Mucosa of descending colon (tissue), 3 donors: Measurements from ENCODE around the gene EGFL8. TPM values are rescaled to one million over a fixed set of nuclear protein-coding genes. Genes with fewer than 3 reads are reported as not detected.
A peak's percentile ranks its signal among the peaks of the same experiment; 100 is the strongest.
"Not testable (repeated sequence)": the region's sequence is repeated elsewhere in the genome, so short reads cannot be mapped to it uniquely, and the experiment has no call there.

Source experiments
- ATAC-seq: fragments of 200-7000 bp; cut with Tn5 transposase; one replicate; pipeline ENCODE4 v1.9.1; 2020; ENCODE audit warnings: mild to moderate bottlenecking, moderate library complexity
- DNase-seq, 3 donors: peaks; one replicate each; pipeline ENCODE4 v3.0.0-alpha.2; 2020
- H3K36me3 ChIP-seq: fragments of 200-600 bp; one replicate; pipeline ENCODE4 v1.8.0; 2021; ENCODE audit warnings: low read depth, mild to moderate bottlenecking
- H3K4me1 ChIP-seq: fragments of 200-600 bp; one replicate; pipeline ENCODE4 v1.8.0; 2021; ENCODE audit warnings: low read depth, mild to moderate bottlenecking
- H3K4me3 ChIP-seq: fragments of 200-600 bp; one replicate; pipeline ENCODE4 v1.8.0; 2021; ENCODE audit warnings: mild to moderate bottlenecking
- H3K9me3 ChIP-seq: fragments of 200-600 bp; one replicate; pipeline ENCODE4 v1.8.0; 2021; ENCODE audit warnings: mild to moderate bottlenecking
- intact Hi-C, 2 donors: fragments of 100-400 bp; cut with DNase I in 1 of 2; cut with micrococcal nuclease in 1 of 2; formaldehyde crosslinking; loops; one replicate each; pipeline versions ENCODE4 v1.11.0 to v1.11.1; 2022; cut with DNase I, micrococcal nuclease
- total RNA-seq, 3 donors: library from RNA; stranded (reverse); fragmentation: NEBNext Ultra II Directional in 2 of 3; extraction: Animal tissue kit (Norgen Biotek cat#: 25700) in 2 of 3; gene quantifications; one replicate each; pipeline versions ENCODE4 v1.2.1 to v1.2.4, GENCODE V29; 2021 to 2023
- TF ChIP-seq, protein P1 (sequence below): fragments of 200-600 bp; IDR thresholded peaks from one replicate; pipeline ENCODE4 v1.8.0; 2022; ENCODE audit warnings: antibody characterized with exemption, mild to moderate bottlenecking
- donor health status: DM: no; HTN: no; CAD: no; lungs with moderate emphysema.
- donor health status: DM: no; HTN: no; CAD: no.
- donor health status: DM: no; HTN: yes; CAD: no.

EGFL8 gene
- total RNA-seq, 3 donors from 2014 or later, result 16.9 to 32.1 (median 21.5) TPM

DNA sequence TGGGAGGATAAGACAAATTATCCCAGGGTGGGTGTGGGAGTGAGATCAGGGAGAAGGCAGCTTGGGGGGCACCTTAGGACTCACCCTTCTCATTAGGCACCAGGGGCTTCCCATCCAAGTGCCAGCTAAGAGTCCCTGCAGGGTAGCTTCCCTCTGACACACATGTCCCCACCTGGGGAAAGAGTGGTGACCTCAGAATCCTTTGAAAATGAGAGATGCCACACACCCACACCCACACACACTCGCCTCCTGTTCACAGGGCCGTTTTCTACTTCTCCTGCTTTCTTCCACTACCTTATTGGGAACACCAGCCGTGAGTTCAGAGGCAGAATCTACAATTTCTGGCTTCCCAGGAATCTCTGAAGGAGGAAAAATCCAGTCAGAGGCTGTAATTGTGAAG is 18.6 kb downstream of the EGFL8 start:
- Histone ChIP-seq H3K9me3 (no peaks in the 10 kb centered on the region), H3K4me1 (peaks cover 28% of the 10 kb centered on the region), H3K4me3 (no peak overlapping the region), H3K36me3 (peaks cover 2% of the 10 kb centered on the region)
- ATAC-seq (no peak), DNase-seq (no peak)
- intact Hi-C loops, result no loop called here
- TF ChIP-seq, protein P1, sequence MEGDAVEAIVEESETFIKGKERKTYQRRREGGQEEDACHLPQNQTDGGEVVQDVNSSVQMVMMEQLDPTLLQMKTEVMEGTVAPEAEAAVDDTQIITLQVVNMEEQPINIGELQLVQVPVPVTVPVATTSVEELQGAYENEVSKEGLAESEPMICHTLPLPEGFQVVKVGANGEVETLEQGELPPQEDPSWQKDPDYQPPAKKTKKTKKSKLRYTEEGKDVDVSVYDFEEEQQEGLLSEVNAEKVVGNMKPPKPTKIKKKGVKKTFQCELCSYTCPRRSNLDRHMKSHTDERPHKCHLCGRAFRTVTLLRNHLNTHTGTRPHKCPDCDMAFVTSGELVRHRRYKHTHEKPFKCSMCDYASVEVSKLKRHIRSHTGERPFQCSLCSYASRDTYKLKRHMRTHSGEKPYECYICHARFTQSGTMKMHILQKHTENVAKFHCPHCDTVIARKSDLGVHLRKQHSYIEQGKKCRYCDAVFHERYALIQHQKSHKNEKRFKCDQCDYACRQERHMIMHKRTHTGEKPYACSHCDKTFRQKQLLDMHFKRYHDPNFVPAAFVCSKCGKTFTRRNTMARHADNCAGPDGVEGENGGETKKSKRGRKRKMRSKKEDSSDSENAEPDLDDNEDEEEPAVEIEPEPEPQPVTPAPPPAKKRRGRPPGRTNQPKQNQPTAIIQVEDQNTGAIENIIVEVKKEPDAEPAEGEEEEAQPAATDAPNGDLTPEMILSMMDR, result no peak

DNA sequence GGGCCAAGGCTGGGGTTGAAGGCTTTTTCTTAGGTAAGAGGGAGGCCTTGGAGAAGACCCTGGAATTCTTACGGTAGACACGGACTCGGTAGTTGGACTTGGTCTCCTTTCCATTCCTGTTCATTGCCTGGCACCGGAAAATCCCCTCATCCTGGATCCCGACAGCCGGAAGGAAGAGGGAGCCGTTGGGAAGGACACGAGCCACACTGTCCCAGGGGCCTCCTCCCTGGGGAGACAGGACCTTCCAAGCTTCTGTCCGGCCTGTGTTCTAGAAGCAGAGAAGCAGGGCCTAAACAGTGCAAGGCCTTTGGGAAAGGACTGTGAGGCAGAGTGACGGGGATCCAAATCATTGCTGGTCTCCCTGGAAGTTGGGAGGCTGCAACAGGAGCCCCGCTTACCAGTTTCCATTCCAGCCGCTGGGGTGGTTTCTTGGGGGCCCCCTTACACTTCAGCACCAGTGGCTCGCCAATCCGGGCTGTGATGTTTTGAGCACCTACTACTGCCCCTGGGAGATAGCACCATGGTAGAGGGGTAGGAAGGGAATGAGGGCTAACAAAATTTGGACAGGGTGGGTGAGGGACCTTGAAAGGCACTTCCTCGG is 19.2 kb downstream of the EGFL8 start:
- Histone ChIP-seq H3K4me3 (no peak overlapping the region), H3K4me1 (peaks cover 30% of the 10 kb centered on the region), H3K9me3 (no peaks in the 10 kb centered on the region), H3K36me3 (no peaks in the 10 kb centered on the region)
- DNase-seq (no peak), ATAC-seq (no peak)
- intact Hi-C loops, result no loop called here
- TF ChIP-seq, protein P1, result no peak

DNA sequence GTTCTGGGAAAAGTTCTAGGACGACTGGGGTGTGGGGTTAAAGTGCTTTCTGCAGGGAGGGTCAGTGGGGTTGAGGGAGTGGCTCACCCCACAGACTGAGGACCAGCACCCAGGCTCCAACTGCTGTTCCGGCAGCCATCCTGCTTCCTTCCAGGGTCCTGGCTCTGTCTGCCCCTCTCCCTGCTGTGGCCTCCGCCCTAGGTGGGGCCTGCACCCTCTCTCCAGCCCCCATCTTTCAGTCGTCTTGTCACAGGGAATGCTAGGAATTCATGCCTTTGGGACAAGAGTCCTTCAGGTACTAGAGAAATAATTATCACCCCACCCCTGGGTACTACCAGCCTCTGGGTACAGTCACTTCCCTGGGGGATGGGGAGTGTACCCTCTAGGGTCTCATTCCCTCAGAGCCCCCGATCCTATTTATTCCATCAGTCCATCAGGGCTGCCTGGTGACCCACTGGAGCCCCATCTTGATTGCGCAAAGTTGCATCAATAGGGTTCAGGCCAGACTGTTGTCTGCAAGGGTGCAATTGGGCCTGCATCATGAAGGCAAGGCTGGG is 19.8 kb downstream of the EGFL8 start, which contains the start of gene AGER:
AGER (minus strand) TSS at position 170 of the 557 bp plus-strand sequence; CDS start at position 139, 31 bp downstream.
- H3K36me3 ChIP-seq, result no peaks in the 10 kb centered on the region
- TF ChIP-seq, protein P1, result no peak
- intact Hi-C loops, result no loop called here
- DNase-seq, result no peak
- peaks cover 31% of the 10 kb centered on the region for H3K4me1 ChIP-seq
- no peak within 1 kb of the TSS for H3K4me3 ChIP-seq
- H3K9me3 ChIP-seq, result no peaks in the 10 kb centered on the region
- no peak for ATAC-seq

DNA sequence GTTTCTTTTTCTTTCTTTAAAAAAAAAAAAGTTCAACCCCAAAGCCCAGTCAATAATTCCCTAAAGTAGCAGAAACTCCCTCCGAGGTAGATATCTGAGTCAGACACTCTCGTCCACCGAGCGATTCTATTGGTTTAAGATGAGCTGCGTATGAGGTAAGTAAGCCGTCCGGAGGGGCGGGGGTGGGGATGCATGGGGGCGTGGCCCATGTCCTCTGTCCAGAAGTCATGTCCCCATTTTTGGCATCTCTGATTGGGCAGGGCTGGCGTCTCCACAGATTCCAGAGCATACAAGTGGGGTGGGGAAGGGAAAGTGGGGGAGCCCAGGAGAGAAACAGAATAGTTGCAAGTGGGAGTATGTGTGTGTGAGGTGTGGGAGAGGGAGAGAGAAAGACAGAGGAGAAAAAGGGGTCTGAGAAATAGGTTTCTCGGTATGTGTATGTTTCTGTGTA is 21.3 kb downstream of the EGFL8 start:
- intact Hi-C loops, H3K36me3 ChIP-seq: not testable (repeated sequence)

DNA sequence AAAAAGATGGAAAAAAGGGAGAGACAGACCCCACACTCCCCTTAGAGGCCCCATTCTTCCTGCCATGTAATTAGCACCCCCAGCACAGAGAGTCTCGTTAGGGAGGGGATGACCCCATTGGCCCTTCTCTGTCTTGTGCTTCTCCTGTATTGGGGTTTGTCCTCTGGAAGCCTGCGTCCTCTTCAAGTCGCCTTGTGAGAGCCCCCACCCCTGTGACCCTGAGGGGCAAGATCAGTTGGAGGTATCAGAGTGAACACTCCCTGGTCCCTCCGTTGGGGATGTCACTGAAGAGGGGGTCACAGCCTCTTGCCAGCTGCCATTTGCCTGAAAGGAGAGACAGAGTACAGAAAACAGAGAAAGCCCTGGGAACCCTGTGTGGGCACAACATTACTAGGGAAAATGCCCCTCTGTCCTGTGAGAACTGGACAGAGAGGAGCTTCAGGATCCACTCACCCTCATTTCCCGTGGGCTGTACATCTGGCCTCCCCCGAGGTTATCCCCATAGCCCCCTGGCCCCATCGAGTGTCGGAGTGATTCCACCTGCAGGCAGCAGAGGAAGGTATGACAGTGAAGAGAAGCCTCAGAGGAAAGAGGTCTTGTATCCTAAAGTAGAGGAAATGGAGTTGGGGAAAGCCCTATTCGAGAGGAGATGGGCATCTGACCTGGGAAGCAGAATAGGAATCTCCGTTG is 21.9 kb downstream of the EGFL8 start:
- ATAC-seq, DNase-seq, H3K36me3 ChIP-seq, H3K9me3 ChIP-seq, H3K4me3 ChIP-seq, intact Hi-C loops: not testable (repeated sequence)
- peaks cover 26% of the 10 kb centered on the region for H3K4me1 ChIP-seq

More for the DNA sequence above, 21.3 kb downstream of the EGFL8 start:
- not testable (repeated sequence) for H3K9me3 ChIP-seq, H3K4me3 ChIP-seq
- DNase-seq, result peak; percentile 73 to 82 (median 77)
- ATAC-seq, result peak; percentile 45
- H3K4me1 ChIP-seq, result peaks cover 23% of the 10 kb centered on the region

DNA sequence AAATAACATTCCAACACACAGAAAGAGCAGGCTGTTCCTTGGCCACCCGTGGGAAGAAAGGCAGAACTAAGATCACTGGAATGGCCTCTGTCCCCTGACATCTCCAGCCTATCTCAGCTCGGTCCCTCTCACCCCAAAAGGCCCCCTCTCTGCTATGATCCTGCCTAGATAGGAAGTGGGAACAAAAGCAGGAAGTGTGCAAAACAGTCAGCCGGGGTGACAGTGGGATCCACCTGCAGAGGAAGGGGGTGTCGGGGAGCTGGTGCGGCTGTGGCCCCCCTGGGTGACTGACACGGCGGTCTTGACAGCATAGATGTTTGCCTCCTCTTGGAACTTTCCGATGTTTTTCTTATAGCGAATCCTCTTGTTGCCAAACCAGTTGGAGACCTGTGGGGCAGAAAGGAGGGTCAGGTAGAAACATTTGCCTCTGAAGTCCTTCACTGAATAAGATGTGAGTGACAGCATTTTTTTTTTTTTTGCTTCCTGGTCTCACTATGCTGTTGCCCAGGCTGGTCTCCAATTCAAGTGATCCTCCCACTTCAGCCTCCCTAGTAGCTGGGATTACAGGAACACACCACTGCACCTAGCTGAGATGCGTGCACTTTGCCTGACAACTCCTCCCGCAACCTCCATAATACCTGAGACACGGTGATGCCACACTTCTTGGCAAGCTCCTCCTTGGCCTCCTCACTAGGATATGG is 22.8 kb downstream of the EGFL8 start:
- peaks cover 21% of the 10 kb centered on the region for H3K4me1 ChIP-seq
- DNase-seq, result no peak
- TF ChIP-seq, protein P1, result no peak

DNA sequence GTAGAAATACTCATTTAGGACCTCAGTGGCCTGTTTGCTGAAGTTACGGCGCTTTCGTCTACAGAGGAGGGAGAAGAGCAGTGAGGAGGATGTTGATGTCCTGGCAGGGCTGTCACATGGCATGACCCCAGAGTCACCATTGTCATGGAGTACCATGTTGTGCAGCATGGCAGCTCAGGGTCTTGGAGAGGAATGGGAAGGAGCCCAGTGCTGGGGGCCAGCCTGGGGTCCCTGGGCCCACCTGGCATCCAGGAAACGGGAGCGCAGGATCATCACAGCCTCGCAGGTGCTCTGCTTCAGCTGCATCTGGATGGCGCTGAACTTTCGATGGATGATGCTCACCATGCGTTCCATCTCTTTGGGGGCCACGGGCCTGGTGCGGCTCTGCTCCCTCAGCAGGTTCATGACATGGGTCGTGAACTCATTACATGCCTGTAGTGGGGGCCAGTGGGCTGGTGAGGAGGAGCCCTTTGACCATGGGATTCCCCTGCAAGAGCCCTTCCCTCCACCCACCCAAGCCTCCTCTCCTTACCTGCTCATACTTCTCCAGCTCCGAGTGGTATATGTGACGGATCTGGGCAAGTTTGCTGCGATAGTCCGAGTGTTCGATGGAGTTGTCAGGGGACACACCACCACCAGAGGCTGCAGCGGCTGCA is 23.5 kb downstream of the EGFL8 start:
- ATAC-seq, H3K4me3 ChIP-seq, DNase-seq, H3K36me3 ChIP-seq, H3K9me3 ChIP-seq, intact Hi-C loops: not testable (repeated sequence)
- peaks cover 21% of the 10 kb centered on the region for H3K4me1 ChIP-seq

More for the DNA sequence above, 22.8 kb downstream of the EGFL8 start:
- intact Hi-C loops, result no loop called here
- H3K36me3 ChIP-seq, result no peaks in the 10 kb centered on the region
- H3K4me3 ChIP-seq, result no peak overlapping the region
- ATAC-seq, result no peak
- H3K9me3 ChIP-seq, result no peaks in the 10 kb centered on the region
